CD14-positive monocyte (primary cell): Measurements from ENCODE around the gene ITPR1. TPM values are rescaled to one million over a fixed set of nuclear protein-coding genes. Genes with fewer than 3 reads are reported as not detected.

Experiments used
- DNase-seq, 3 donors: peaks; one replicate each; pipeline ENCODE4 v3.0.0-alpha.2; 2011 to 2022
- H2AFZ ChIP-seq: 2 replicates; pipeline ENCODE4 v1.6.0; 2012; ENCODE audit warnings: mild to moderate bottlenecking, low read depth, low read length, inconsistent platforms; ENCODE audit not compliant: insufficient read depth, poor library complexity, severe bottlenecking
- H3K27ac ChIP-seq, 2 donors: 1 replicate in 1 of 2; 2 replicates in 1 of 2; pipeline ENCODE4 v1.5.1; 2012 to 2013; ENCODE audit warnings: low read length in 2 of 2, control low read depth in 1 of 2, inconsistent platforms in 1 of 2, low read depth in 1 of 2, mild to moderate bottlenecking in 1 of 2
- H3K27me3 ChIP-seq, 2 donors: one replicate each; pipeline versions ENCODE4 v1.6.0 to v1.6.1; 2011 to 2013; ENCODE audit warnings: low read length in 2 of 2; ENCODE audit not compliant: control insufficient read depth in 2 of 2, insufficient read depth in 2 of 2
- H3K36me3 ChIP-seq, 2 donors: replicated peaks in 1 of 2; 1 replicate in 1 of 2; 2 replicates in 1 of 2; pipeline versions ENCODE4 v1.5.1 to v1.6.1; 2012 to 2013; ENCODE audit warnings: low read length in 2 of 2, control low read depth in 1 of 2, inconsistent platforms in 1 of 2, mild to moderate bottlenecking in 1 of 2; ENCODE audit not compliant: insufficient read depth in 2 of 2, control insufficient read depth in 1 of 2
- H3K4me1 ChIP-seq, 2 donors: 1 replicate in 1 of 2; 2 replicates in 1 of 2; pipeline versions ENCODE4 v1.5.1 to v1.6.1; 2012 to 2013; ENCODE audit warnings: low read length in 2 of 2, control low read depth in 1 of 2, inconsistent platforms in 1 of 2, mild to moderate bottlenecking in 1 of 2, moderate library complexity in 1 of 2; ENCODE audit not compliant: insufficient read depth in 2 of 2, control insufficient read depth in 1 of 2
- H3K4me2 ChIP-seq: replicated peaks from 2 replicates; pipeline ENCODE3; 2012; ENCODE audit warnings: low read length, moderate library complexity, mild to moderate bottlenecking; ENCODE audit not compliant: poor library complexity, severe bottlenecking; ENCODE audit errors: extremely low read depth
- H3K4me3 ChIP-seq, 3 experiments: fragments of 200-600 bp in 1 of 3; sonication (generic) in 1 of 3; replicated peaks in 1 of 3; 1 replicate in 2 of 3; 2 replicates in 1 of 3; pipeline ENCODE4 v1.5.1; 2011 to 2013; ENCODE audit warnings: low read length in 3 of 3, mild to moderate bottlenecking in 3 of 3, control low read depth in 2 of 3, low read depth in 2 of 3, inconsistent platforms in 1 of 3, moderate library complexity in 1 of 3
- H3K79me2 ChIP-seq: 2 replicates; pipeline ENCODE4 v1.6.0; 2012; ENCODE audit warnings: mild to moderate bottlenecking, control low read depth, inconsistent platforms, low read length, moderate library complexity; ENCODE audit not compliant: insufficient read depth
- H3K9ac ChIP-seq: 2 replicates; pipeline ENCODE4 v1.6.0; 2017; ENCODE audit warnings: low read length, mild to moderate bottlenecking; ENCODE audit not compliant: insufficient read depth, poor library complexity, severe bottlenecking
- H3K9me3 ChIP-seq, 2 donors: replicated peaks in 1 of 2; 1 replicate in 1 of 2; 2 replicates in 1 of 2; pipeline versions ENCODE4 v1.5.1 to v1.6.1; 2012 to 2013; ENCODE audit warnings: low read length in 2 of 2, control low read depth in 1 of 2; ENCODE audit not compliant: control insufficient read depth in 1 of 2, insufficient read depth in 1 of 2
- H4K20me1 ChIP-seq: 2 replicates; pipeline ENCODE4 v1.6.0; 2012; ENCODE audit warnings: mild to moderate bottlenecking, low read length, control low read depth, moderate library complexity; ENCODE audit not compliant: insufficient read depth
- H3K27ac Mint-ChIP-seq, 7 donors: one replicate each; pipeline ENCODE4 v1.8.0; 2020; ENCODE audit warnings: mild to moderate bottlenecking in 7 of 7, mixed read lengths in 7 of 7, moderate library complexity in 6 of 7, inconsistent platforms in 2 of 7
- H3K27me3 Mint-ChIP-seq, 3 donors: one replicate each; pipeline ENCODE4 v1.8.0; 2021 to 2022; ENCODE audit warnings: low read depth in 3 of 3, mild to moderate bottlenecking in 3 of 3, mixed read lengths in 3 of 3, moderate library complexity in 3 of 3, inconsistent platforms in 1 of 3
- H3K36me3 Mint-ChIP-seq, 2 donors: one replicate each; pipeline ENCODE4 v1.8.0; 2020; ENCODE audit warnings: mixed read lengths in 2 of 2, inconsistent platforms in 1 of 2, mild to moderate bottlenecking in 1 of 2
- H3K4me1 Mint-ChIP-seq: one replicate; pipeline ENCODE4 v1.8.0; 2020; ENCODE audit warnings: mild to moderate bottlenecking, mixed read lengths
- H3K4me3 Mint-ChIP-seq, 2 donors: one replicate each; pipeline ENCODE4 v1.8.0; 2020; ENCODE audit warnings: mild to moderate bottlenecking in 2 of 2, mixed read lengths in 2 of 2, moderate library complexity in 1 of 2
- H3K9me3 Mint-ChIP-seq, 7 donors: one replicate each; pipeline ENCODE4 v1.8.0; 2020 to 2022; ENCODE audit warnings: mixed read lengths in 7 of 7, mild to moderate bottlenecking in 6 of 7, moderate library complexity in 6 of 7, inconsistent platforms in 2 of 7
- WGBS: methylation state at CpG from one replicate; pipeline ENCODE4 v1.1.5; 2013; ENCODE audit warnings: missing lambda C conversion rate; ENCODE audit not compliant: insufficient coverage; 5-methylcytosine and 5-hydroxymethylcytosine counted together
- intact Hi-C, 2 donors: fragments of 100-400 bp; cut with micrococcal nuclease; formaldehyde crosslinking; loops; one replicate each; pipeline versions ENCODE4 v1.15.0 to v1.15.1; 2023
- polyA plus RNA-seq, 3 donors: library from polyadenylated mRNA; depleted of rRNA in 1 of 3; unstranded in 2 of 3; stranded (reverse) in 1 of 3; fragments of 300-500 nt in 2 of 3; fragments of >200 nt in 1 of 3; fragmentation: Illumina TruSeq in 2 of 3; gene quantifications; 1 replicate in 2 of 3; 2 replicates in 1 of 3; pipeline ENCODE4 v1.2.3, GENCODE V29; 2012 to 2021
- TF ChIP-seq, protein P1 (sequence below): fragments of 200-600 bp; IDR thresholded peaks from one replicate; pipeline ENCODE4 v1.8.0; 2022; ENCODE audit warnings: antibody characterized with exemption, mild to moderate bottlenecking

ITPR1 gene
- polyA plus RNA-seq, 3 donors = 3.2 to 21.1 (median 7.1) TPM

DNA sequence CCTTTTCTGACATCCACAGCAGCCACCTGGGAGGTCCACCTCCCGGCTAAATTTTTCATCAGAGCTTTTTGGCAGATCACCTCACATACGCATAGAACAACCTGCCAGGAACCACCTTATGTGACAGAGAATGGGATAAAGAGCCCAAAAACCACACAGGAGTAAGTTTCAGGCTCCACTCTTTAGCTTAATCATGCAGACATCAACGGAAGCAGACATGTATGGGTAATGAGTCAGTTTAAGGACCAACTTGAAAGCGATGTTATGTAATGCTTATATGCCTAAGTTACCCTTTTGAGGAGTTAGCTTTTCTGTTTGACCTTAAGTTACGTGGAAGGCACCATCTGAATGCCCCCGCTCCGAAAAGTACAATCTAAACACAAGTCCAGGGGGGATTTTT lies 302.8 kb downstream of the ITPR1 start:
- no peaks in the 10 kb centered on the region for H3K27me3 ChIP-seq
- 100% methylated on average over 2 of the region's 7 CpGs for WGBS
- H3K9ac ChIP-seq = no peak overlapping the region
- no peaks in the 10 kb centered on the region for H3K9me3 ChIP-seq
- Mint-ChIP-seq H3K9me3 (peaks cover 0 to 9% (median 2%) of the 10 kb centered on the region in 7 donors), H3K27me3 (peaks cover 0 to 2% (median 0%) of the 10 kb centered on the region in 3 donors), H3K36me3 (peaks cover 89 to 91% of the 10 kb centered on the region in 2 donors), H3K4me3 (no peak overlapping the region), H3K27ac (no peak overlapping the region), H3K4me1 (peaks cover 3% of the 10 kb centered on the region)
- H3K27ac ChIP-seq = no peak overlapping the region
- H3K4me1 ChIP-seq = no peaks in the 10 kb centered on the region
- TF ChIP-seq, protein P1, sequence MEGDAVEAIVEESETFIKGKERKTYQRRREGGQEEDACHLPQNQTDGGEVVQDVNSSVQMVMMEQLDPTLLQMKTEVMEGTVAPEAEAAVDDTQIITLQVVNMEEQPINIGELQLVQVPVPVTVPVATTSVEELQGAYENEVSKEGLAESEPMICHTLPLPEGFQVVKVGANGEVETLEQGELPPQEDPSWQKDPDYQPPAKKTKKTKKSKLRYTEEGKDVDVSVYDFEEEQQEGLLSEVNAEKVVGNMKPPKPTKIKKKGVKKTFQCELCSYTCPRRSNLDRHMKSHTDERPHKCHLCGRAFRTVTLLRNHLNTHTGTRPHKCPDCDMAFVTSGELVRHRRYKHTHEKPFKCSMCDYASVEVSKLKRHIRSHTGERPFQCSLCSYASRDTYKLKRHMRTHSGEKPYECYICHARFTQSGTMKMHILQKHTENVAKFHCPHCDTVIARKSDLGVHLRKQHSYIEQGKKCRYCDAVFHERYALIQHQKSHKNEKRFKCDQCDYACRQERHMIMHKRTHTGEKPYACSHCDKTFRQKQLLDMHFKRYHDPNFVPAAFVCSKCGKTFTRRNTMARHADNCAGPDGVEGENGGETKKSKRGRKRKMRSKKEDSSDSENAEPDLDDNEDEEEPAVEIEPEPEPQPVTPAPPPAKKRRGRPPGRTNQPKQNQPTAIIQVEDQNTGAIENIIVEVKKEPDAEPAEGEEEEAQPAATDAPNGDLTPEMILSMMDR = no peak
- no peak overlapping the region for H3K4me3 ChIP-seq
- H2AFZ ChIP-seq = no peak overlapping the region
- no peaks in the 10 kb centered on the region for H4K20me1 ChIP-seq
- DNase-seq = no peak
- H3K36me3 ChIP-seq = peaks cover 61 to 100% of the 10 kb centered on the region in 2 donors
- no peak overlapping the region for H3K4me2 ChIP-seq
- intact Hi-C loops = no loop called here
- no peaks in the 10 kb centered on the region for H3K79me2 ChIP-seq

DNA sequence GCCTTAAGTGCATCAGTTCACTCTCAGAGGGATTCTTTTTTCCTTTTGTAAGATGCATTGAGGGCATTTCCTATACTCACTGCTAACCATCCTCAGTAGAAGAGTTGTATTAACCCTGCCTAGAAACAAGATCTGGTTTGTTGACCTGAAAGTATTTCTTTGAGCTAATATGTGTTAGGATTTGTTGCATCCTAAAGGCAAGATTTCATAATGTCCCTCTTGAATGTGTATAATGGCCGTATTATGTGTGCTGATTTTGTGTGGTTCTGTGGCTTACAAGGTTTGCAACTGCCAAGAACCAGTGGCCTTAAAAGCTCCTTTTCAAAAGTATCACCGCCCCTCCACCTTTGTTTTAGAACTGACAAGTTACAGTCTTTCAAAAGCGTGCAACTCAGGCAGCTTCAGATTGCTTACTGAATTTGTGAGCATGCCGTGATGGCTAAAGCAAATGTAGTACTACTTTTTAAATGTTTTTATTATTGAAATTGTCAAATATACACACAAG lies 304.1 kb downstream of the ITPR1 start:
- H3K36me3 Mint-ChIP-seq = peaks cover 87 to 90% of the 10 kb centered on the region in 2 donors
- no peak overlapping the region for H3K4me3 Mint-ChIP-seq
- Histone ChIP-seq H3K36me3 (peaks cover 47 to 97% of the 10 kb centered on the region in 2 donors), H3K27ac (no peak overlapping the region), H3K9ac (no peak overlapping the region), H3K4me2 (no peak overlapping the region), H2AFZ (no peak overlapping the region), H3K9me3 (no peaks in the 10 kb centered on the region), H3K79me2 (no peaks in the 10 kb centered on the region), H4K20me1 (no peaks in the 10 kb centered on the region), H3K27me3 (no peaks in the 10 kb centered on the region), H3K4me3 (no peak overlapping the region), H3K4me1 (no peaks in the 10 kb centered on the region)
- peaks cover 4% of the 10 kb centered on the region for H3K4me1 Mint-ChIP-seq
- WGBS = 100% methylated on average over 1 of the region's 4 CpGs
- no peaks in the 10 kb centered on the region for H3K27me3 Mint-ChIP-seq
- no peak overlapping the region for H3K27ac Mint-ChIP-seq
- TF ChIP-seq, protein P1 = no peak
- DNase-seq = no peak
- intact Hi-C loops = no loop called here
- peaks cover 0 to 9% (median 2%) of the 10 kb centered on the region in 7 donors for H3K9me3 Mint-ChIP-seq
